PC-9 (cell line): ENCODE results near the gene FAIM2. TPM values are rescaled to one million over a fixed set of nuclear protein-coding genes. Genes with fewer than 3 reads are reported as not detected.
A peak's percentile ranks its signal among the peaks of the same experiment; 100 is the strongest.

ENCODE experiments used
- BruUV-seq: library from RNA; stranded (reverse); fragments of 400-500 nt; replicated peaks from 2 replicates; lab custom pipeline; 2021; lab: Mats Ljungman, UMichigan
- CTCF ChIA-PET: fragments of 300-600 bp; sonication (Branson Sonifier 250); formaldehyde crosslinking; loops from one replicate; lab custom pipeline; 2022; ENCODE audit warnings: antibody characterized with exemption; lab: Charles Lee
- POLR2A ChIA-PET: fragments of 300-600 bp; sonication (Branson Sonifier 250); formaldehyde crosslinking; loops from one replicate; lab custom pipeline; 2022; ENCODE audit warnings: antibody characterized with exemption; ENCODE audit not compliant: unreplicated experiment; lab: Charles Lee
- DNase-seq, 2 experiments: peaks; one replicate each; pipeline versions ENCODE4 v3.0.0 to v3.0.0-alpha.2; 2015 to 2022; ENCODE audit warnings: mixed read lengths in 1 of 2
- H2AFZ ChIP-seq: fragments of 200-600 bp; sonication (generic); 2 replicates; pipeline ENCODE4 v1.8.1; 2017; ENCODE audit warnings: antibody characterized with exemption
- H3F3A ChIP-seq: fragments of 200-600 bp; sonication (generic); 2 replicates; pipeline ENCODE4 v1.8.1; 2017; ENCODE audit warnings: antibody characterized with exemption, mild to moderate bottlenecking, low read depth; ENCODE audit not compliant: insufficient read depth
- H3K27ac ChIP-seq: fragments of 200-600 bp; sonication (generic); 2 replicates; pipeline ENCODE4 v1.6.1; 2016; ENCODE audit warnings: mixed run types
- H3K27me3 ChIP-seq: fragments of 200-600 bp; sonication (generic); 2 replicates; pipeline ENCODE4 v1.6.1; 2016; ENCODE audit warnings: low read depth, mixed run types; ENCODE audit not compliant: insufficient read depth
- H3K36me3 ChIP-seq: fragments of 200-600 bp; sonication (generic); 2 replicates; pipeline ENCODE4 v1.6.1; 2016; ENCODE audit warnings: low read depth, mixed run types
- H3K4me1 ChIP-seq: fragments of 200-600 bp; sonication (generic); replicated peaks from 2 replicates; pipeline ENCODE4 v1.6.1; 2016; ENCODE audit warnings: mixed run types; ENCODE audit not compliant: insufficient read depth
- H3K4me2 ChIP-seq: fragments of 200-600 bp; sonication (generic); 2 replicates; pipeline ENCODE4 v1.6.1; 2017; ENCODE audit warnings: mixed run types
- H3K4me3 ChIP-seq: fragments of 200-600 bp; sonication (generic); 2 replicates; pipeline ENCODE4 v1.6.1; 2016; ENCODE audit warnings: mixed run types
- H3K79me2 ChIP-seq: fragments of 200-600 bp; sonication (generic); 2 replicates; pipeline ENCODE4 v1.6.1; 2017; ENCODE audit warnings: low read depth, mixed run types
- H3K9me2 ChIP-seq: fragments of 200-600 bp; sonication (generic); 2 replicates; pipeline ENCODE4 v1.8.1; 2017; ENCODE audit warnings: mild to moderate bottlenecking; ENCODE audit not compliant: insufficient read depth
- H3K9me3 ChIP-seq: fragments of 200-600 bp; sonication (generic); 2 replicates; pipeline ENCODE4 v1.8.1; 2016; ENCODE audit warnings: low read depth; ENCODE audit not compliant: insufficient read depth
- H4K20me1 ChIP-seq: fragments of 200-600 bp; sonication (generic); 2 replicates; pipeline ENCODE4 v1.8.1; 2017; ENCODE audit not compliant: insufficient read depth
- CTCF ChIP-seq: fragments of 200-600 bp; sonication (generic); conservative IDR thresholded peaks from 2 replicates; pipeline ENCODE4 v1.6.1; 2017; ENCODE audit warnings: mixed run types, antibody characterized with exemption, mild to moderate bottlenecking, moderate library complexity
- EZH2 ChIP-seq: fragments of 200-600 bp; sonication (generic); IDR thresholded peaks from 2 replicates; pipeline ENCODE4 v1.8.0; 2017; ENCODE audit warnings: antibody characterized with exemption, low read depth
- intact Hi-C: fragments of 100-400 bp; cut with micrococcal nuclease; formaldehyde crosslinking; loops from one replicate; pipeline ENCODE4 v1.10.0; 2022; ENCODE audit not compliant: unreplicated experiment
- total RNA-seq: library from RNA; stranded (reverse); gene quantifications from 2 replicates; pipeline ENCODE4 v1.2.3, GENCODE V29; 2021

FAIM2 gene
- total RNA-seq, 1 experiment from 2014 or later, result not detected

- BruUV-seq, result no TSS peak
- Histone ChIP-seq H3K79me2 (no peaks in the 10 kb centered on the region), H4K20me1 (no peaks in the 10 kb centered on the region), H3K4me2 (no peak overlapping the region), H3K9me2 (no peaks in the 10 kb centered on the region), H3F3A (no peaks in the 10 kb centered on the region), H3K36me3 (no peaks in the 10 kb centered on the region), H2AFZ (no peak overlapping the region), H3K27me3 (peaks cover 7% of the 10 kb centered on the region), H3K27ac (no peak overlapping the region), H3K4me3 (no peak overlapping the region), H3K4me1 (no peaks in the 10 kb centered on the region), H3K9me3 (no peaks in the 10 kb centered on the region)
- intact Hi-C loops, result no loop called here
- ChIA-PET CTCF (no interaction called here), POLR2A (no interaction called here)
- TF ChIP-seq CTCF (no peak), EZH2 (no peak)
- DNase-seq, result peak in 1 of 2 experiments; percentile 51
Measured at GRCh38 chr12:49854976-49855375, 48.7 kb downstream of the FAIM2 start.

- Histone ChIP-seq H3K27me3 (peaks cover 11% of the 10 kb centered on the region), H2AFZ (no peak overlapping the region), H3F3A (no peaks in the 10 kb centered on the region), H3K36me3 (no peaks in the 10 kb centered on the region), H3K27ac (no peak overlapping the region), H3K9me2 (no peaks in the 10 kb centered on the region), H3K79me2 (no peaks in the 10 kb centered on the region), H3K4me2 (no peak overlapping the region), H4K20me1 (no peaks in the 10 kb centered on the region), H3K4me3 (no peak overlapping the region), H3K9me3 (no peaks in the 10 kb centered on the region), H3K4me1 (no peaks in the 10 kb centered on the region)
- POLR2A ChIA-PET, result interaction anchor here (0.6 kb wide), 1 partner anchor 113 kb away, joined by 3 read pairs; the partner anchor contains the start of gene TMBIM6
- DNase-seq, result no peak
- intact Hi-C loops, result no loop called here
- no TSS peak for BruUV-seq
- TF ChIP-seq EZH2 (no peak), CTCF (no peak)
- CTCF ChIA-PET, result no interaction called here
Measured at GRCh38 chr12:49853671-49854070, 50.0 kb downstream of the FAIM2 start.

- POLR2A ChIA-PET, result interaction anchor here (0.6 kb wide), 1 partner anchor 310 kb away, joined by 5 read pairs; no protein-coding TSS in a partner anchor
- TF ChIP-seq EZH2, result no peak
- no peak for TF ChIP-seq CTCF
Measured at GRCh38 chr12:49847161-49847560, 56.5 kb downstream of the FAIM2 start.

More at GRCh38 chr12:49847161-49847560, 56.5 kb downstream of the FAIM2 start:
- CTCF ChIA-PET, result interaction anchor here (0.5 kb wide), 1 partner anchor 182 kb away, joined by 5 read pairs; no protein-coding TSS in a partner anchor
- H3K9me3 ChIP-seq, result no peaks in the 10 kb centered on the region
- H4K20me1 ChIP-seq, result no peaks in the 10 kb centered on the region
- H3K27me3 ChIP-seq, result 0 out of 2 replicates have a peak, but pooled peaks cover 12% of the 10 kb centered on the region
- H2AFZ ChIP-seq, result no peak overlapping the region
- DNase-seq, result no peak
- H3K36me3 ChIP-seq, result no peaks in the 10 kb centered on the region
- H3K27ac ChIP-seq, result no peak overlapping the region
- no peak overlapping the region for H3K4me2 ChIP-seq
- peaks cover 15% of the 10 kb centered on the region for H3K4me1 ChIP-seq
- H3K9me2 ChIP-seq, result no peaks in the 10 kb centered on the region
- H3K79me2 ChIP-seq, result no peaks in the 10 kb centered on the region
- intact Hi-C loops, result no loop called here
- BruUV-seq, result no TSS peak
- H3K4me3 ChIP-seq, result no peak overlapping the region
- peaks cover 21% of the 10 kb centered on the region; the same call in 1 of the 2 replicates for H3F3A ChIP-seq
